C4-2B (cell line): ENCODE measurements around the gene IFT172.

Source experiments
- CTCF ChIP-seq: fragments of 450-650 bp; conservative IDR thresholded peaks from 2 replicates; pipeline ENCODE4 v1.5.1; 2017; ENCODE audit warnings: mild to moderate bottlenecking
- ZFX ChIP-seq: fragments of 450-650 bp; IDR thresholded peaks from 2 replicates; pipeline ENCODE4 v1.6.1; 2017

- TF ChIP-seq CTCF (no peak), ZFX (no peak)
These were observed 58.1 kb downstream of the IFT172 start for GRCh38 chr2:27431395-27431794.
